Measurements from ENCODE around the gene DUOXA1. TPM values are rescaled to one million over a fixed set of nuclear protein-coding genes. Genes with fewer than 3 reads are reported as not detected.
"Not testable (repeated sequence)": the region's sequence is repeated elsewhere in the genome, so short reads cannot be mapped to it uniquely, and the experiment has no call there.

The DUOXA1 gene
- total RNA-seq, 2 donors from 2014 or later: 17.6 to 38.8 TPM

GRCh38 chr15:45137703-45138102 is 8.0 kb upstream of the DUOXA1 start:
- no peak for DNase-seq (ENCODE audit: low spot score)
- H3K27me3 ChIP-seq (replicated peaks; ENCODE audit: insufficient read depth): no peaks in the 10 kb centered on the region
- H3K4me3 ChIP-seq: no peak overlapping the region
- intact Hi-C loops (cut with DNase I): no loop called here
- no peaks in the 10 kb centered on the region for H3K36me3 ChIP-seq
- no peaks in the 10 kb centered on the region for H3K9me3 ChIP-seq
- 89% methylated on average over 8 of the region's 8 CpGs for WGBS
- no peaks in the 10 kb centered on the region for H3K4me1 ChIP-seq (replicated peaks)
- no peak for TF ChIP-seq CTCF (IDR thresholded peaks at IDR 0.05)
- TF ChIP-seq POLR2A (IDR thresholded peaks at IDR 0.05): no peak
- TF ChIP-seq POLR2AphosphoS5 (IDR thresholded peaks at IDR 0.05): no peak
- no peak overlapping the region for H3K27ac ChIP-seq

- no peak for TF ChIP-seq POLR2A (IDR thresholded peaks at IDR 0.05)
- TF ChIP-seq CTCF (IDR thresholded peaks at IDR 0.05): no peak
- no peak for TF ChIP-seq POLR2AphosphoS5 (IDR thresholded peaks at IDR 0.05)
- intact Hi-C loops (cut with DNase I): no loop called here
- Histone ChIP-seq H3K4me1 (replicated peaks) (no peaks in the 10 kb centered on the region), H3K9me3 (no peaks in the 10 kb centered on the region), H3K36me3 (no peaks in the 10 kb centered on the region), H3K4me3 (no peak overlapping the region), H3K27ac (no peak overlapping the region), H3K27me3 (replicated peaks; ENCODE audit: insufficient read depth) (no peaks in the 10 kb centered on the region)
- no peak for DNase-seq (ENCODE audit: low spot score)
- 50% methylated on average over 10 of the region's 10 CpGs for WGBS
Observed at GRCh38 chr15:45136378-45136764, 6.7 kb upstream of the DUOXA1 start.

- H3K9me3 ChIP-seq; H3K4me3 ChIP-seq; H3K27me3 ChIP-seq (replicated peaks; ENCODE audit: insufficient read depth); intact Hi-C loops (cut with DNase I); H3K4me1 ChIP-seq (replicated peaks); H3K27ac ChIP-seq; DNase-seq (ENCODE audit: low spot score); H3K36me3 ChIP-seq: not testable (repeated sequence)
- WGBS: 56% methylated on average over 7 of the region's 37 CpGs
Observed at GRCh38 chr15:45135705-45136377, 6.2 kb upstream of the DUOXA1 start.

DNA sequence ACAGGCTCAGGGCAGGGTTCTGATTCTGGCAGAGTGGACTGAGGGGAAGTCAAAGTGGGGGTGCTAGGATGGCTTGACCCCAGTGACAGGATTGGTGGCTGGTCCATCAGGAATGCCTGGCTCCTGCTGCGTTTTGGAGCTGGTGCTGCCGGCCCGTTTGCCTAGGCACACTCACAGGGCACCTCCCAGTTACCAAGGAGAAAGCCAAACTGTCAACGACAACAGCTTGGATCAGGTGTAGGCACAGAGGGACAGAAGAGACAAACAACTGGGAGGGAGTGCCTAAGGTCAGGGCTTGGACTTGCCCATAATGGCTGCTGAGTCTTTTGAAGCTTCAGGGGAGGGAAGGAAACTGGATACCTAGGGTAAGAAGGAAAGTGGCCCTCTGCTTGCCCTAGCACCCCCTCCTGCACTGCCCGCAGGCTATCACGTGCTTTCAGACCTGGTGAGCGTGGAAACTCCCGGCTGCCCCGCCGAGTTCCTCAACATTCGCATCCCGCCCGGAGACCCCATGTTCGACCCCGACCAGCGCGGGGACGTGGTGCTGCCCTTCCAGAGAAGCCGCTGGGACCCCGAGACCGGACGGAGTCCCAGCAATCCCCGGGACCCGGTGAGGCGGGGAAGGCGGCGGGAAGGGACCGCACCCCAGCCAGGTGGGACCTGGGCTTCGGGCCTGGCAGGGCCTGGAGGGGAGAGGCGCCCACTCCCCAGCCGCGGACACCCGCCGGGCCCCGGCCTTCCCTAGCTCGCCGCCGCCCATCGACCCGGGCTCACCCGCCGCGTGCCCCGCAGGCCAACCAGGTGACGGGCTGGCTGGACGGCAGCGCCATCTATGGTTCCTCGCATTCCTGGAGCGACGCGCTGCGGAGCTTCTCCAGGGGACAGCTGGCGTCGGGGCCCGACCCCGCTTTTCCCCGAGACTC is 5.3 kb upstream of the DUOXA1 start:
- no peaks in the 10 kb centered on the region for H3K36me3 ChIP-seq
- H3K4me3 ChIP-seq: no peak overlapping the region
- no peak overlapping the region for H3K27ac ChIP-seq
- TF ChIP-seq POLR2AphosphoS5 (IDR thresholded peaks at IDR 0.05): no peak
- no peak for TF ChIP-seq CTCF (IDR thresholded peaks at IDR 0.05)
- no peak for TF ChIP-seq POLR2A (IDR thresholded peaks at IDR 0.05)
- DNase-seq (ENCODE audit: low spot score): no peak
- no peaks in the 10 kb centered on the region for H3K9me3 ChIP-seq
- no peaks in the 10 kb centered on the region for H3K4me1 ChIP-seq (replicated peaks)
- intact Hi-C loops (cut with DNase I): no loop called here
- H3K27me3 ChIP-seq (replicated peaks; ENCODE audit: insufficient read depth): no peaks in the 10 kb centered on the region
- 53% methylated on average over 17 of the region's 57 CpGs for WGBS

DNA sequence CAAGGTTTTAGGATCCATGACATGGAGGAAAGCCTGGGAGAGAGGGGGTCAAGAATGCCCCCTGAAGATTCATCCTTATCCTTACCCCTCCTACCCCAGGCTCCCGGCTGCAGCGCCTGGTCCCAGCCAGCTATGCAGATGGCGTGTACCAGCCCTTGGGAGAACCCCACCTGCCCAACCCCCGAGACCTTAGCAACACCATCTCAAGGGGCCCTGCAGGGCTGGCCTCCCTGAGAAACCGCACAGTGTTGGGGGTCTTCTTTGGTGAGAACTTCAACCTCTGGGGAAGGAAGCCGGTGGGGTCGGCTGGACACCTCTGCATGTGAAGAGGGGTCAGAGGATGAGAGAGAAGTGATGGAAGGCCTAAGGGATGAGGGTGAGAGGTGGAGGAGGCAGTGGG is 4.4 kb upstream of the DUOXA1 start:
- DNase-seq (ENCODE audit: low spot score): no peak
- intact Hi-C loops (cut with DNase I): no loop called here
- WGBS: 98% methylated on average over 7 of the region's 7 CpGs
- Histone ChIP-seq H3K9me3 (no peaks in the 10 kb centered on the region), H3K27ac (no peak overlapping the region), H3K4me3 (no peak overlapping the region), H3K27me3 (replicated peaks; ENCODE audit: insufficient read depth) (no peaks in the 10 kb centered on the region), H3K4me1 (replicated peaks) (no peaks in the 10 kb centered on the region), H3K36me3 (no peaks in the 10 kb centered on the region)
- TF ChIP-seq CTCF (IDR thresholded peaks at IDR 0.05) (no peak), POLR2AphosphoS5 (IDR thresholded peaks at IDR 0.05) (no peak), POLR2A (IDR thresholded peaks at IDR 0.05) (no peak)

All from prostate gland (tissue), 2 donors.